HG03095 (cell line): Measurements from ENCODE around the gene CTDSPL.

Source experiments
- ATAC-seq: cut with Tn5 transposase; IDR thresholded peaks from one replicate; pipeline ENCODE4 v1.9.1; 2021; ENCODE audit warnings: moderate library complexity; ENCODE audit not compliant: unreplicated experiment

The CTDSPL gene

GRCh38 chr3:37997791-37998370 lies 136.2 kb downstream of the CTDSPL start:
- ATAC-seq = no peak

GRCh38 chr3:37999836-38000235 lies 138.2 kb downstream of the CTDSPL start:
- no peak for ATAC-seq

DNA sequence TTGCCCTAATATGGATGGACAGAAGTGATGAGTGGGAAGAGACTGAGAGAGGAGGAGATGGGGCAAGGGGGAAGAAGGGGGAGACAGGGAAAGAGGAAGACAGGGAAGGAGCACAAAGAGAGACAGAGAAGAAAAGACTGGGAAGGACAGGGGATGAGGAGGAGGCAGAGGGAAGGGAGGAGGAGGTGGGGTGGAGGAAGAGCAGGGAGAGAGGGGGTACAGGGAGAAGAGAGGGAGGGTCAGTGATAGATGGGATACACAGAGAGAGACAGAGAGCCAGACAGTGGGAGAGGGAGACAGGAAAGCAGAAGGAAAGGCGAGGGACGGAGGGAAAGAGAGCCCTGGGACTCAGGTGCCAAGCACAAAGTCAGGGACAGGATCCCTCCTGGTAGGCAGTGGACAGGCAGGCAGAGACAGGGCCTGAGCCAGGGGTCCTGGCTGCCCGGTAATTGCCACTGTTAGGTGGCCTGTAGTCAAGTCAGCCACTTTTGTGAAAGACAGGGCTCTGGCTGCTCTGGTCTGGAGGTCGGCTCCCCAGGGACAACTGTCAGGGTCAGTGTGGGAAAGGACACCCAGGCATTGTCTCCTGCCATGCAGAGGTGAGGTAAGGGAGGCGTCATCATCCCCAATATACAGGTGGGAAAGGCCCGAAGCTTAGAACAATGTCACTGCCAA lies 138.7 kb downstream of the CTDSPL start:
- ATAC-seq = no peak

GRCh38 chr3:38000965-38001455 lies 139.3 kb downstream of the CTDSPL start:
- ATAC-seq = no peak

DNA sequence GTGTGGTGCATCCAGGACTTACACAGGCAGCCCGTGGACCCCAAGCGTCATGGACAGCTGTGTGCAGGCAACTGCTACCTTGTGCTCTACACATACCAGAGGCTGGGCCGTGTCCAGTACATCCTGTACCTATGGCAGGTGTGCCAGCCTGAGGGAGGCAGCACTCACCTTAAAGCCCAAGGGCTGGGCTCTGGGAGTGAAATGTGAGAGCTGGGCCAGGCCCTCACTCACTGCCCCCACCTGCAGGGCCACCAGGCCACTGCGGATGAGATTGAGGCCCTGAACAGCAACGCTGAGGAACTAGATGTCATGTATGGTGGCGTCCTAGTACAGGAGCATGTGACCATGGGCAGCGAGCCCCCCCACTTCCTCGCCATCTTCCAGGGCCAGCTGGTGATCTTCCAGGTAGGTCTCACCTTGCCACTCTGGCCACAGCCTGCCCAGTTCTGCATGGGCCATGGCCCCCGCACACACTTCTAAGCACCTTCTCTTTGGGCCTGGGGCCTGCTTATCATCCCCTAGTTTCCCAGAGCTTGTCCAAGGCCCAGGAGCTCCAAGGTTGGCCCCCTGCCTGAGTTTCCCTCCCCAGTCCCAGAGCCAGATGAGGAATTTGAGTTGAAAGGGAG lies 139.9 kb downstream of the CTDSPL start:
- no peak for ATAC-seq

DNA sequence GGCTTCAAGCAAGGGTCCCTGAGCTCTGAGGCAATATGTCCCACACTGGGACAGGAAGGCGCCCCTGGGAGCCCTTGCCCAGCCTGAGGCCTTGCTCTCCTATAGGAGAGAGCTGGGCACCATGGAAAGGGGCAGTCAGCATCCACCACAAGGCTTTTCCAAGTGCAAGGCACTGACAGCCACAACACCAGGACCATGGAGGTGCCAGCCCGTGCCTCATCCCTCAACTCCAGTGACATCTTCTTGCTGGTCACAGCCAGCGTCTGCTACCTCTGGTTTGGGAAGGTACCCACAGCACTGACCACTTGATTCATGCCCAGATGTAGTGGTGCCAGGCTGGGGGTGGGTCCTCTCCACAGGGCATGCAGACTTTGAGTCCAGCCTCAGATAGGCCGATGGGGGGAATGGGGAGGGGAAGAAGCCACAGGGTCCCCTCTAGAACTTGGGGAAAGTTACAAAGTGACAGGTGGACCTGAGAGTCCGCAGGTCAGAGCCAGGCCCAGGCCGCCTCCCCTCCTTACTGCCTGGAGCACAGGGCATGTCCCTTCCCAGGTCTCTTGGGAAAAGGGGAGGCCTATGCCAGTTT lies 140.7 kb downstream of the CTDSPL start:
- ATAC-seq = no peak

DNA sequence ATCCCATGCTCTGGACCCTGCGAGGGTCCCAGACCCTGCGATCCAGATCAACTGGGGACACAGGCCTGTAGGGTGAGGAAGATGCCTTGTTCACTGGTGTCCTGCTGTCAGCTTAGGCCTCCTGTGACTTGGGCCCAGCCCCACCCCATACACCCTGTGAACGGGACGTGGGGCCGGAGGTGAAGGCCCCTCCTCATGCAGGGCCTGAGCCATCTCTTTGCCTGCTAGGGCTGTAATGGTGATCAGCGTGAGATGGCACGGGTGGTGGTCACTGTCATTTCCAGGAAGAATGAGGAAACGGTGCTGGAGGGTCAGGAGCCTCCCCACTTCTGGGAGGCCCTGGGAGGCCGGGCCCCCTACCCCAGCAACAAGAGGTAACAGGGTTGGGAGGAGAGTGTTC lies 141.3 kb downstream of the CTDSPL start:
- no peak for ATAC-seq

GRCh38 chr3:38003371-38003816 lies 141.7 kb downstream of the CTDSPL start:
- ATAC-seq = no peak

GRCh38 chr3:38003817-38004414 lies 142.2 kb downstream of the CTDSPL start:
- ATAC-seq = no peak

DNA sequence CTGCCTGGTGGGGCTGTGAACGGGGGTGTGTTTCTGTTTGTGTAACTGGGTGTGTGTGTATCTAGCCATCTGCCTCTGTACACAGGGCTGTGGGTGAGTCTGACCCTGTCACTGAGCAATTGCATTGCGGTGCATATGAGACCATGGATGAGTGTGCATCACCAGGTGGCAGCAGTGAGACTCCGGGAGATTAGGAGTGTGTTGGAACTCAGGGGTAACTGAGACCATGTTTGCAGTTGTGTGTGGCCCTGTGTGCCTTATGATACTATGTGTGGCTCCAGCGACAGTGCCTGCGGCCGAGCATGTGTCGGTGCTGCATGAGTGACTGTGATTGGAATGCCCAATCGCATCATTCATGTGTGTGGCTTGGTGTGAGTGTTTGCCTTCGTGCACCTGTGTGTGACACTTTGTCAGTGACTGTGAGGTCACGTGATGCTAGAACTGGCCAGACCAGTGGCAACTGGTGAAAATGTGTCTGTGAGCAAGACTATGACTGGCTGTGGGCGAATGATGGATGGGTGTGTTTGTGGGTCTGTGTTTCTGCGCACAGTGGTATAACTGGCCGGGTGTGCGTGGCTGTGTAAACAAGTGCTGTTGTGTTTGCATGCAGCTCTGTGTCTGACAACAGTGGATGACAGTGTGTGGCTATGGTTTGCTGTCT lies 142.9 kb downstream of the CTDSPL start:
- ATAC-seq = peak; percentile 54

- no peak for ATAC-seq
These were observed 143.7 kb downstream of the CTDSPL start for GRCh38 chr3:38005076-38006020.

DNA sequence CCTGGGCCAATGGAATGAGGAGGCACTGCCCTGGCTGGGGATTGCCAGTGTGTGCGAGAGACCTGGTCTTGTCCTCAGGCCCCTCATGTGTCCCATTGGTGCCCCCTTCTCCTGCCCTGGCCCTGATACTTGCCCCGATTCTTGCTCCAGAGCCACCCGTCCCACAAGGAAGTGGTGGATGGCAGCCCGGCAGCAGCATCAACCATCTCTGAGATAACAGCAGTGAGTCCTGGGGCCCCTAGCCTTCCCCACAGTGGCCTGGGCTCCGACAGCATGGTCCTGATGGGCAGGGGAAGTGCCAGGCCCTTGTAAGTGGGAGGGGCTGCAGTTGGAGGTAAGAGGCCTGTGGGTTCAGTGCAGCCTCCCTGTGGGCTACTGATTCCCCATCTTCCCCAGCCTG lies 144.4 kb downstream of the CTDSPL start:
- no peak for ATAC-seq

DNA sequence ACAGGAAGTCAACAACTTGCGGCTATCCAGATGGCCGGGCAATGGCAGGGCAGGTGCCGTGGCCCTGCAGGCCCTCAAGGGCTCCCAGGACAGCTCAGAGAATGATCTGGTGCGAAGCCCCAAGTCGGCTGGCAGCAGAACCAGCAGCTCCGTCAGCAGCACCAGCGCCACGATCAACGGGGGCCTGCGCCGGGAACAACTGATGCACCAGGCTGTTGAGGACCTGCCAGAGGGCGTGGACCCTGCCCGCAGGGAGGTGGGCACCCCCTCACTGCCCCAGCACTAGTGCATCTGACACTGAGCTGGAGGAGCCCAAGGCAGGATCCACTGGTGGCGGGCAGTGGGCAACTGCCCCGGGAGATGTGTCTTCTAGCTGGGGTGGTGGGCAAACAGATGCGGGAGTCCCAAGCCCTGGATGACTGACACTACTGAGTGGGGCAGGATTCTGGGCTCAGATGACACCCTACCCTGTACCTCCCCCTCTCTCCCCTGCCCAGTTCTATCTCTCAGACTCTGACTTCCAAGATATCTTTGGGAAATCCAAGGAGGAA lies 144.8 kb downstream of the CTDSPL start:
- no peak for ATAC-seq

DNA sequence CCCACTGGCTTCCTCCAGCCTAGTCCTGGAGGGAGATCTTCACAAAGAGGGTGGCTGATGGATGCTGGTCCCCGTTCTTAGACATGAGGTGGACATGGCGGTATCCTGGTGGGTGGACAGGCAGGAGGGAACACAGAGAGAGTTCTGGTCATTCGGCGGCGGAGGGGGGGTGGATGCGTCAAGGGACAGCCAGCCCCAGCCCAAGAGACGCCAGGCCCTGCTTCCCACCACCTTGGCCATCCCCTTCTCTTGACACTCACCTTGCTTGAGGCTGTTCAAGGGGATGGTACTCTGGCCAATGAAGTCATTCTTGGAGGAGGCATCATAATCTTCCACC lies 146.0 kb downstream of the CTDSPL start:
- ATAC-seq = no peak

DNA sequence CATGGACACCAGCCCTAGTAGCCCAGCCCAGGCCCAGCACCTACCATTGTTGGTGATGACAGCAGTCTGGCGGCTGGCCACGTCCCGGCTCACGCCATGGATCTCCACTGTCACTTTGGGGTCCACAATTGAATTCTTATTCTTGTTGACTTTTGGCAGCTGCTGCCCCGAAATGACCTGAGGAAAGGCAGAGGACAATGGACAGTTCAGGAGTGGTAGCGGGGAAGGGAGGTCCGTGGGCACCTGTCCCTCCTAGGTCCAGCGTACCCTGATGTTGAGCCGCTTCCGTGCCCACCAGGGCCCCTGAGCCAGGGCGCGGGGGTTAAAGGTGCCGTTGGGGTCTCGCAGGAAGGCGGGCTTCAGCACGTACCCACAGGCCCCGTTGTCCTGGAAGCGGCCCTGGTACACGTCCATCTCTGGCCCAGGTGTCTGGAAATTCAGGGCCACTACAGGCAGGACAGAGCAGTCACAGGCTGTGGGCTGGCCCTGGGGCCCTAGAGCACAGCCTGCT lies 146.6 kb downstream of the CTDSPL start:
- no peak for ATAC-seq

DNA sequence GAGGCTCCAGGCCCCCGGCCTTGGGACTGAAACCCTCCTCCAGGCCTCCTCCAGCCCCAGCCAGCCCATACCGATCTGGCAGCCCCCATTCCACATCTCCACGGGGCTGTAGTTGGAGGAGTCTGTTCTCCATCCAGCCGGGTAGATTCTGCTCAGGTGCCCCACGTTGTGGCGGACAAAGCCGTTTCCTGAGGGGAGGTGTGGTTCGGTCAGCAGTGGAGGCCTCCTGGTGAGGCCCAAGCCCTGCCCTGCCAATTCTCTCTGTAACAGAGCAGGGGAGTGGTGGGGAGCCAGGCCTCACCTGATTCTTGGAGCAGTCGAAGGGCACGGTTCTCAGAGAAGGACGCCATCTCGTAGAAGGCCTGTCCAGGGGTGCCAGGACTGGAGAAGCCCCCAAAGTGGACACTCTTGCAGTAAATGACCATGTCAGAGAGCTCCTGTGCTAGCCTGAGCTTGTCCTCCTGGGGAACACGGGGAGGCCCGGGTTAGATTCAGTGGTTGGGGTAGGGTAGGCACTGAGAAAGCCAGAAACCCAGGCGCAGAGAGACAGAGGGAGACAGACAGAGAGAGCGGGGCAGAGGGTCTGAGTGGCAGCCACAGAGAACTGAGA lies 147.4 kb downstream of the CTDSPL start:
- ATAC-seq = no peak

GRCh38 chr3:38009807-38010591 lies 148.3 kb downstream of the CTDSPL start:
- ATAC-seq = no peak

GRCh38 chr3:38011111-38011510 lies 149.4 kb downstream of the CTDSPL start:
- ATAC-seq = no peak
